ENCODE results near the gene KIT.

GRCh38 chr4:54664400-54664799 is 6.6 kb downstream of the KIT start:
- TF ChIP-seq, protein P1, sequence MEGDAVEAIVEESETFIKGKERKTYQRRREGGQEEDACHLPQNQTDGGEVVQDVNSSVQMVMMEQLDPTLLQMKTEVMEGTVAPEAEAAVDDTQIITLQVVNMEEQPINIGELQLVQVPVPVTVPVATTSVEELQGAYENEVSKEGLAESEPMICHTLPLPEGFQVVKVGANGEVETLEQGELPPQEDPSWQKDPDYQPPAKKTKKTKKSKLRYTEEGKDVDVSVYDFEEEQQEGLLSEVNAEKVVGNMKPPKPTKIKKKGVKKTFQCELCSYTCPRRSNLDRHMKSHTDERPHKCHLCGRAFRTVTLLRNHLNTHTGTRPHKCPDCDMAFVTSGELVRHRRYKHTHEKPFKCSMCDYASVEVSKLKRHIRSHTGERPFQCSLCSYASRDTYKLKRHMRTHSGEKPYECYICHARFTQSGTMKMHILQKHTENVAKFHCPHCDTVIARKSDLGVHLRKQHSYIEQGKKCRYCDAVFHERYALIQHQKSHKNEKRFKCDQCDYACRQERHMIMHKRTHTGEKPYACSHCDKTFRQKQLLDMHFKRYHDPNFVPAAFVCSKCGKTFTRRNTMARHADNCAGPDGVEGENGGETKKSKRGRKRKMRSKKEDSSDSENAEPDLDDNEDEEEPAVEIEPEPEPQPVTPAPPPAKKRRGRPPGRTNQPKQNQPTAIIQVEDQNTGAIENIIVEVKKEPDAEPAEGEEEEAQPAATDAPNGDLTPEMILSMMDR (IDR thresholded peaks at IDR 0.05; ENCODE audit: poor library complexity) = no peak
- TF ChIP-seq EZH2 (IDR thresholded peaks at IDR 0.05; ENCODE audit: borderline replicate concordance) = no peak
